NCI-H2081 treated with DMSO at 0.1 percent for 48 hours (cell line): Measurements from ENCODE around the gene MPHOSPH9.

Experiments used
- DNase-seq: peaks from one replicate; lab custom pipeline; 2025; lab: John Stamatoyannopoulos, UW

MPHOSPH9 gene

GRCh38 chr12:123232807-123233504 lies at the start of gene MPHOSPH9, which contains the start of gene MTRFR:
TSS of gene MPHOSPH9 (minus strand) at chr12:123233141. CDS start at chr12:123230364, 2,777 bp downstream.
TSS of gene MTRFR (plus strand) at chr12:123233436. CDS start at chr12:123253675, 20,239 bp downstream.
- peak; percentile 99 for DNase-seq

DNA sequence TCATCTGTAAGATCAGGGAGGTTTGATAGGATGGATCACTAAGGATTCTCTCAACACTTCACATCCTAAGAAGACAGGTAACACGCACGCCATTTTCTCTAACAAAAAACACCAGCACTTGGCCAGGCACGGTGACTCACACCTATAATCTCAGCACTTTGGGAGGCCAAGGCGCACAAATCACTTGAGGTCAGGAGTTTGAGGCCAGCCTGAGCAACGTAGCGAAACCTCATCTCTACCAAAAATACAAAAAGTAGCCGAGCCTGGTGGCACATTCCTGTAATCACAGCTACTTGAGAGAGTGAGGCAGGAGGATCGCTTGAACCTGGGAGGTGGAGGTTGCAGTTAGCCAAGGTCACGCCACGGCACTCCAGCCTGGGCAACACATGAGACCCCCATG lies 49.2 kb upstream of the MPHOSPH9 start:
- DNase-seq, result no peak

GRCh38 chr12:123280971-123281370 lies 48.0 kb upstream of the MPHOSPH9 start:
- no peak for DNase-seq

GRCh38 chr12:123278101-123278627 lies 45.2 kb upstream of the MPHOSPH9 start:
- no peak for DNase-seq

DNA sequence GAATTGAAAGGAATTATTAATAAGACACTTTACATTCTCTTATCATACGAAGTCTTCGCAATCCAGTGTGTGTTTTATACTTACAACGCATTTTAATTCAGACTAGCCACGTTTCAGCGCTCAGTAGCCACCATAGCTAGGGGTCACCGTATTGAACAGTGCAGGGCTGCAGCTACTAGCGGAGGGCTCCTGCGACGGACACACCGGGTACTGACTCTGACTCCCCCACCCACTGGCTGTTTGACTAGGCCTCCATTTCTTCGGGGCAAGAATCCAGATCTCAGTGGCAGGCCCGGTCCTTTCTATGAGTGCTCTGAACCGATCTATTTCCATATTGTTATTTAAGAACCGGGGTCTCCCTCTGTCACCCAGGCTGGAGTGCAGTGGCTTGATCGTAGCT lies 40.2 kb upstream of the MPHOSPH9 start:
- no peak for DNase-seq

DNA sequence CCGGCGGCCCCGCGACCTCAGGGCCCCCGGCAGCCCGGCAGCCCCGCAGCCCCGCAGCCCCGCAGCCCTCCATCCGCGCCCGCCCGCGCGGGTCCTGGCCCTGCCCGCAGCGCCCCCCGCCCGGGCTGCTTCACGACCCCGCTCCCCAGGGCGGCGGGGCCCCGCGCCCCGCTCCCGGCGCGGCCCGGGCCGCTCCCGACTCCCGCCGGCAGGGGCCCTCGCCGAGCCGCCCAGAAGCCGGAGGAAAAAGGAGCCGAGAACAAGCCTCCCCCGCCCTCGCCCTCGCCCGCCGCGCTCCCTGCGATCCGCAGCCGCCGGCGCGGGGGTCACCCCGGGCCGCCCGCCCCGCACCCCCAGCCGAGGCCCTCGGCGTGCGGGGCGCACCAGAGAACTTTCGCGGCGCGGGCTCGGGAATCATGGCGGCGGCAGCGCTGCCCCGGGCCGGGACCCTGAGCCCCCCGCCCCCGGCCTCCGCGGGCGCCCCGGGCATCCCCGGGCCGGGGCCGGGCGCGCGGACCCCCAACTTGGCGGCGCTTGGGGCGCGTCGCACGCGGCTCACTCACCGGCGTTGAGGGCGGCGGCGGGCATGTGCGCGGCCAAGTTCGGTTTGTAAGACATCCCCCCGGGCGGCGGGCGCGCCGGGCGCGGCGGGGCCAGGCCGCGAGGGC lies 38.2 kb upstream of the MPHOSPH9 start:
- DNase-seq, result no peak

- no peak for DNase-seq
Observed at GRCh38 chr12:123270214-123271000, 37.5 kb upstream of the MPHOSPH9 start.

DNA sequence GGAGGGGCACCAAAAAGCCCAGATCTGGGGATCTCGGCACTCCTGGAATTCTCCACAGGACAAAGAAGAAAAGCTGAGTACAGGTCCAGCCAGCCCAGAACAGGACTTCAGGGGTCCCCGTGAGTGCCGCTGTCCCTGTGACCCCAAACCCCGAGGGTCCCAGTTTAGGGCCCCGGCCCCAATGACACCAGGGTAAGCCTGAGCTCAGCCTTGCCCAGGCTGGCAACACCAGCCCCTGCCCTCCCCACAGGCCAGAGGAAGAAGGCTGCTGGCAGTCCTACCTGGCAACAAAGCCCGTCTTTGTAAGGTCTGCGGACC lies 36.9 kb upstream of the MPHOSPH9 start:
- DNase-seq, result no peak

DNA sequence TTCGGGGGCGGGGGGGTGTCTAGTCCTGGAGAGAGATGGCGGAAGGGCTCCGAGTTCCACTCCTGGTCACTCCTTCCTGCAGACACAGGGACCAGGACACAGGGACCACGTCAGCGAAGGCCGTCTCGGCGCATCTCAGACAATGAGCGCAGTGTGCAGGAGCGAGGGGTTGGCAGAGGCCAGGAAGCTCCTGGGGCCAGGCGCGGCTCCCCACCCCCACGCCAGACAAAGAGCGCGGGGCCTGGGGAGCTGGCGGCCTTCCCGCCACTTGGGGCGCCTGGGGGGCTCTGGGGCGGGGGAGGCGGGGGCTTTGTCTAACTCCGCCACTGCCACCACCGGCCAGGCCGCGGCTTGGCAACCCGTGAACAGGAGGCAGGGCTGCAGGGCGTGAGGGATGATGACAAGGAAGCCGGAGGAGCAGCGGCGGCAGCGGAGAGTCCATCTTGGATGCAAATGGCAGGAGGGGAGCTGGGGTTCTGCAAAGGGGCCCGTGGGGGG lies 36.5 kb upstream of the MPHOSPH9 start:
- DNase-seq, result no peak

- no peak for DNase-seq
Observed at GRCh38 chr12:123268850-123269249, 35.9 kb upstream of the MPHOSPH9 start.

GRCh38 chr12:123267991-123268843 lies 35.3 kb upstream of the MPHOSPH9 start:
- peak; percentile 49 for DNase-seq

- DNase-seq, result no peak
Observed at GRCh38 chr12:123267335-123267920, 34.5 kb upstream of the MPHOSPH9 start.

DNA sequence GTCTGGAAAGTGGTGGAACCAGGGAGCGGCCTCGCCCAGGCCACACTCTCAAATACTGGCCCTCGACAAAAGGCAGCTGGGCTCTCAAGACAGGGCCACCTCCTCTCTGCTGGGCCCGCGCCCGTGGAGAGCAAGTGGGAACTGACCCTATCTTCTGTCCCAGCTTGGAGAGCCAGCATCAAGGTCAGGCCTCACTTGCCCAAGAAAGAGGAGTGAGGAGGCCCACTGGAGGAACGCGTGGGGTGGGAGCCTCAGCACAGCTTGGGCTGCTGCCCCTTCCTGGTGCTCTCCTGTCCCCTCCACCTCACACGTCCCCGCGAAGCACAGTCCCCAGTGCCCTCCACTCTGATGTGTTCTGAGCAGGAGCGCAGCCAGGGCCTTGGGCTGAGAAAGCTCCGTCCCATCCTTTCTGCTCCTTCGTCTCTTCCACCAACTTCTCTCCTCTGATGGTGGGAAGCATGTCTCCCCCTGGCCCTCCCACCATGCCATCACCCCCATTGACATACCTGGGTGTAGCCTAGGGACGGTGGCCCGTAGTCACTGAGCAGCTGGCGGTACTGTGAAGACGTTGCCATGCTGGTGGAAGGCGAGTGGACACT lies 33.8 kb upstream of the MPHOSPH9 start:
- no peak for DNase-seq

DNA sequence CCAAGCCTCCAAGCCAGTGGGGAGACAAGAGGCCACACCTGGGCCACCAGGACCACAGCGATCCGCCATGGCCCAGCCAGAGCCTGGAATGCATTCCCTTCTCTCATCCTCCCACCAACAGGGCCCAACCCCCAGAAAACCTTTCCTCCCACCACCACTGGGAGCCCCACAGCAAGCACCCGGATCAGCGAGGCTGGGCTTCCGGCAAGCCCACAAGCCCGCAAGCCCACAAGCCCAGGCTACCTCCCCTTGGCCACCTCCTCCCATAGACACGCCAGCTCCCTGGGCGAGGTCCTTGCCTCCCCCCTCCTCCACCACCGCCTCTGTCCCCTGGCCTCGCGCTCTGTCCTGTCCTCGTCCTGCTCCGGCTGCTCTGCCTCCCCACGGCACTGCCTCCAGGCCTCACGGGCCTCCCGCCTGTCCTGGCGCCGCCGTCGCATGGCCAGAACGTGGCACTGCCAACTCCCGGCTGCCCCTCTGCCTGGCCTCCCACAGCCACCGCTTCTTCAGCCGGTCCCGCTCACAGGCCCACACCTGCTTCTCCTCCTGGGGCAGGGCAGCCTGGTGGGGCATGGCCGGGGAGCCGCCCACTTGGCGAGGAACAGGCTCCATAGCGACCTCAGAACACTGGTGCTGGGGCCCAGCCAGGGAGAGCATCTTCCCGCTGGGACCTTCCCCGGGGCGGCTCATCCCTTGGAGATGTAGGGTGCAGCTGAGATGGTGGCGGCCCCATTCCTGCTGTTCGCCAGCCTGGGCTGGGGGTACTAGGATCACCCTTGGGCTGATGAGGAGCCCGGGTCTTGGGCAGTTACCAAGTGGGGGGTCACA lies 33.1 kb upstream of the MPHOSPH9 start:
- DNase-seq, result no peak

DNA sequence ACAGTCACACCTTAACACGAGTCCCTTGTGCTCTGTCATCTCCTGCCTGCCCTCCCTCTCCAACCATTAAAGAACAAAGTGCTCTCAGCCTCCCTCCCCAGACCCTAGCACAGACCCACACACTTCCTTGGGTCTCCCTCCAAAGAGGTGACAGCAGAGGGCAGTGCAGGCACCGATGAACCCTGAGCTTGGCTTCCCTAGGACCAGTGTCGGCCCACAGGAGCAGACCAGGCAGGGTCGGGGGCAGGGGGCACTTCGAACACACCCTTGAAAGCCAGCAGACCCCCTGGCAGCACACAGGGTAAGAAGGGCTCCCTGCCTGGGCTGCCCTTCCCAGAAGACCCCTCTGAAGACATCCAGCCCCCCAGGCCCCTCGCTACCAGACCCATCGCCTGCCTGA lies 31.7 kb upstream of the MPHOSPH9 start:
- no peak for DNase-seq

DNA sequence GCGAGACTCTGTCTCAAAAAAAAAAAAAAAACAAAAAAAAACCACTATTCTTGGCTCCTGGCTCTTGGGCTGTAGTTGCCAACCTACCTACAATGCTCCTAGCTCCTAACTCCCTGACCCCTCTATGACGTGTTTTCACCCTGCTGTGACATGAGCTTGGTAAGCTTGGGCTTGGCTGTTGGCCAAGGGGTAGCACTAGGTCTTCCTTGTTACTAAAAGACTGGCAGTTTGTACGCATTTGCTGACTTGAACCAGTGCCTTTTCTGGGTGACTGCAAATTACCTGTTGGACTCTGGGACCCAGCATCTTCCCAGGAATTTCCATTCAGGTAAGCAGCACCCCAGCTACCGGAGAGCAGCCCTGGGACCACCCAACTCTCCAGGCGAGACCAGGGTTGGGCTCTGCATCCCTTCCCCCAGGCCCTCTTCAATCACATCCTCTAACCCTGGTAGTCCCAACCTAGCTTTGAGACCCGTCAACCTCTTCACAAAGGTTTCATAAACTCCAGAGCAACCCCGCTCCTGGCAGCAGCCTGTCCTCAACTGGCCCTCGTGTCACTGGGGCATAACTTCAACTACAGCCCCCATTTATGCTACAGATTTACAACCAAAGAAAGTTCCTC lies 30.4 kb upstream of the MPHOSPH9 start:
- no peak for DNase-seq

DNA sequence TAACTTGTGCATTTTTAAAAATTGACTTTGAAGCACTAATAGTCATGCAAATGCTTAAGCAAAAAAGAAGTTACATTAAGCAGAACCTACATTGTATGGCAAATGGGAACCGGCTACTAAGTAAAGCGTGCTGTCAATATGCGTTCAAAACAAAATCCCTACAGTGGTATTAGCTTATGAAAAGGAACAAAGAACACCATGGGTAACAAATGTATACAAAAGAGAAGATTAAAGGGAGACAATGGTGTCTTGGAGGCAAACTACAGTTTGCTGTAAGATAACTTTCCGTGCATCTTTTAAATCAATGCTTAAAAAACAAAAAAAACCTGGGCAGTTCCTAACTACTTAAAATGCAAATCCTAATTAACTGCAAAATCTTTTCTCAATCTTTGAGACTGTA lies 28.3 kb upstream of the MPHOSPH9 start:
- no peak for DNase-seq

GRCh38 chr12:123260081-123260480 lies 27.1 kb upstream of the MPHOSPH9 start:
- DNase-seq, result no peak

GRCh38 chr12:123258593-123258992 lies 25.7 kb upstream of the MPHOSPH9 start:
- DNase-seq, result no peak
